DOHH2 (cell line): Measurements from ENCODE around the gene SCGB3A1.

ENCODE experiments used
- H3F3A ChIP-seq: fragments of 200-600 bp; sonication (generic), shearing (Covaris generic); 2 replicates; pipeline ENCODE4 v1.6.0; 2016; ENCODE audit warnings: antibody characterized with exemption, mild to moderate bottlenecking; ENCODE audit not compliant: control insufficient read depth, insufficient read depth
- H3K27ac ChIP-seq: fragments of 200-600 bp; sonication (generic); 2 replicates; pipeline ENCODE4 v1.5.1; 2014; ENCODE audit warnings: low read depth, mild to moderate bottlenecking, low read length, moderate library complexity
- H3K27me3 ChIP-seq: fragments of 200-600 bp; sonication (generic); 2 replicates; pipeline ENCODE4 v1.6.1; 2014; ENCODE audit warnings: mild to moderate bottlenecking, low read length, mixed read lengths; ENCODE audit not compliant: control insufficient read depth
- H3K36me3 ChIP-seq: fragments of 200-600 bp; sonication (generic); 2 replicates; pipeline ENCODE4 v1.6.1; 2014; ENCODE audit warnings: mild to moderate bottlenecking, low read length, moderate library complexity, mixed read lengths; ENCODE audit not compliant: control insufficient read depth
- H3K4me1 ChIP-seq: fragments of 200-600 bp; sonication (generic); 2 replicates; pipeline ENCODE4 v1.6.1; 2014; ENCODE audit warnings: mild to moderate bottlenecking, low read length, mixed read lengths; ENCODE audit not compliant: control insufficient read depth
- H3K4me2 ChIP-seq: fragments of 200-600 bp; sonication (generic); 2 replicates; pipeline ENCODE4 v1.6.0; 2014; ENCODE audit warnings: mild to moderate bottlenecking, low read length, moderate library complexity
- H3K4me3 ChIP-seq: fragments of 200-600 bp; sonication (generic); 2 replicates; pipeline ENCODE4 v1.5.1; 2014; ENCODE audit warnings: mild to moderate bottlenecking, low read length, mixed read lengths
- H3K79me2 ChIP-seq: fragments of 200-600 bp; sonication (generic); 2 replicates; pipeline ENCODE4 v1.6.1; 2014; ENCODE audit warnings: mild to moderate bottlenecking, low read length, mixed read lengths; ENCODE audit not compliant: control insufficient read depth
- H3K9me2 ChIP-seq: fragments of 200-600 bp; sonication (generic); replicated peaks from 2 replicates; pipeline ENCODE4 v1.6.1; 2014; ENCODE audit warnings: mild to moderate bottlenecking, low read length, mixed read lengths; ENCODE audit not compliant: control insufficient read depth
- H3K9me3 ChIP-seq: fragments of 200-600 bp; sonication (generic); 2 replicates; pipeline ENCODE4 v1.6.1; 2014; ENCODE audit warnings: antibody characterized with exemption, low read length, mixed read lengths; ENCODE audit not compliant: control insufficient read depth, insufficient read depth
- H4K20me1 ChIP-seq: fragments of 200-600 bp; sonication (generic); 2 replicates; pipeline ENCODE4 v1.6.0; 2014; ENCODE audit warnings: low read depth, mild to moderate bottlenecking, antibody characterized with exemption, low read length, moderate library complexity; ENCODE audit not compliant: control insufficient read depth, insufficient read depth
- CTCF ChIP-seq: fragments of 200-600 bp; sonication (generic); IDR thresholded peaks from one replicate; pipeline ENCODE4 v1.5.1; 2014; ENCODE audit warnings: antibody characterized with exemption, mild to moderate bottlenecking, low read depth, low read length; ENCODE audit not compliant: poor library complexity, severe bottlenecking
- EZH2phosphoT487 ChIP-seq: fragments of 200-600 bp; sonication (generic); IDR thresholded peaks from 2 replicates; pipeline ENCODE4 v1.6.1; 2017; ENCODE audit warnings: borderline replicate concordance, mild to moderate bottlenecking, antibody characterized with exemption, low read length, moderate library complexity, mixed read lengths

SCGB3A1 gene

GRCh38 chr5:180636016-180636402 lies 44.7 kb upstream of the SCGB3A1 start:
- Histone ChIP-seq H4K20me1 (no peaks in the 10 kb centered on the region), H3K4me1 (no peaks in the 10 kb centered on the region), H3K4me2 (no peak overlapping the region)

GRCh38 chr5:180633283-180634177 lies 42.2 kb upstream of the SCGB3A1 start:
- Histone ChIP-seq H3K4me3 (no peak overlapping the region), H3K36me3 (no peaks in the 10 kb centered on the region), H3K27me3 (no peaks in the 10 kb centered on the region), H3K4me1 (no peaks in the 10 kb centered on the region), H3K9me2 (no peaks in the 10 kb centered on the region), H3K4me2 (no peak overlapping the region), H3F3A (no peaks in the 10 kb centered on the region), H4K20me1 (no peaks in the 10 kb centered on the region), H3K27ac (no peak overlapping the region), H3K9me3 (no peaks in the 10 kb centered on the region), H3K79me2 (no peaks in the 10 kb centered on the region)
- TF ChIP-seq EZH2phosphoT487 (no peak), CTCF (no peak)

More at GRCh38 chr5:180636016-180636402, 44.7 kb upstream of the SCGB3A1 start:
- Histone ChIP-seq H3K9me2 (no peaks in the 10 kb centered on the region), H3K4me3 (no peak overlapping the region), H3K27ac (no peak overlapping the region), H3K36me3 (no peaks in the 10 kb centered on the region), H3K79me2 (no peaks in the 10 kb centered on the region), H3K9me3 (no peaks in the 10 kb centered on the region), H3K27me3 (no peaks in the 10 kb centered on the region), H3F3A (no peaks in the 10 kb centered on the region)
- TF ChIP-seq CTCF: no peak
- no peak for TF ChIP-seq EZH2phosphoT487

GRCh38 chr5:180632768-180633167 lies 41.5 kb upstream of the SCGB3A1 start:
- Histone ChIP-seq H3K36me3 (no peaks in the 10 kb centered on the region), H3K9me3 (no peaks in the 10 kb centered on the region), H3K27ac (no peak overlapping the region), H4K20me1 (no peaks in the 10 kb centered on the region), H3K4me1 (no peaks in the 10 kb centered on the region), H3K79me2 (no peaks in the 10 kb centered on the region), H3F3A (no peaks in the 10 kb centered on the region), H3K9me2 (no peaks in the 10 kb centered on the region), H3K4me3 (no peak overlapping the region), H3K4me2 (no peak overlapping the region), H3K27me3 (no peaks in the 10 kb centered on the region)
- TF ChIP-seq CTCF: no peak
- TF ChIP-seq EZH2phosphoT487: no peak
